Prostate gland (tissue), 2 donors: Measurements from ENCODE around the gene PPM1N. TPM values are rescaled to one million over a fixed set of nuclear protein-coding genes. Genes with fewer than 3 reads are reported as not detected.

Experiments used
- DNase-seq: peaks from one replicate; pipeline ENCODE4 v3.0.0-alpha.2; 2019; ENCODE audit warnings: low spot score
- H3K27ac ChIP-seq, 2 donors: fragments of 200-600 bp; sonication (generic); 2 replicates each; pipeline ENCODE4 v1.5.1; 2017 to 2019
- H3K27me3 ChIP-seq: fragments of 200-600 bp; sonication (generic); replicated peaks from 2 replicates; pipeline ENCODE4 v1.5.1; 2019; ENCODE audit not compliant: insufficient read depth
- H3K36me3 ChIP-seq, 2 donors: fragments of 200-600 bp; sonication (generic); 1 replicate in 1 of 2; 2 replicates in 1 of 2; pipeline versions ENCODE4 v1.5.1 to v1.8.1; 2017 to 2019
- H3K4me1 ChIP-seq: fragments of 200-600 bp; sonication (generic); replicated peaks from 2 replicates; pipeline ENCODE4 v1.5.1; 2019
- H3K4me3 ChIP-seq, 2 donors: fragments of 200-600 bp; sonication (generic); 2 replicates each; pipeline ENCODE4 v1.5.1; 2017 to 2019
- H3K9me3 ChIP-seq: fragments of 200-600 bp; sonication (generic); 2 replicates; pipeline ENCODE4 v1.5.1; 2017
- CTCF ChIP-seq, 4 experiments: fragments of 200-600 bp in 2 of 4; fragments of 450-650 bp in 2 of 4; sonication (generic) in 2 of 4; IDR thresholded peaks; 1 replicate in 3 of 4; 2 replicates in 1 of 4; pipeline ENCODE4 v1.5.1; 2016 to 2019; ENCODE audit warnings: antibody characterized with exemption in 4 of 4, mild to moderate bottlenecking in 2 of 4, moderate library complexity in 2 of 4
- POLR2A ChIP-seq: fragments of 450-650 bp; IDR thresholded peaks from one replicate; pipeline ENCODE4 v1.6.1; 2016; ENCODE audit warnings: antibody characterized with exemption, mild to moderate bottlenecking
- POLR2AphosphoS5 ChIP-seq: sonication (generic); formaldehyde crosslinking; IDR thresholded peaks from one replicate; pipeline ENCODE4 v1.6.1; 2017; ENCODE audit warnings: antibody characterized with exemption
- WGBS: methylation state at CpG from one replicate; pipeline ENCODE4 v1.1.5; 2018; 5-methylcytosine and 5-hydroxymethylcytosine counted together
- intact Hi-C: fragments of 100-400 bp; cut with DNase I; formaldehyde crosslinking; loops from one replicate; pipeline ENCODE4 v1.14.2; 2022
- total RNA-seq, 2 donors: library from RNA; depleted of rRNA; stranded (reverse); fragments of >200 nt; gene quantifications; one replicate each; pipeline ENCODE4 v1.1.0, GENCODE V29; 2016

The PPM1N gene
- total RNA-seq, 2 donors from 2014 or later, result 0.36 to 1.8 TPM

- H3K4me3 ChIP-seq, result no peak overlapping the region
- H3K4me1 ChIP-seq, result no peaks in the 10 kb centered on the region
- no peaks in the 10 kb centered on the region for H3K36me3 ChIP-seq
- TF ChIP-seq CTCF (IDR thresholded peaks at IDR 0.05), result no peak
- TF ChIP-seq POLR2AphosphoS5, result no peak
- TF ChIP-seq POLR2A, result no peak
- 74% methylated on average over 13 of the region's 13 CpGs for WGBS
- no peak overlapping the region for H3K27ac ChIP-seq
- H3K9me3 ChIP-seq, result no peaks in the 10 kb centered on the region
- H3K27me3 ChIP-seq, result no peaks in the 10 kb centered on the region
- DNase-seq, result no peak
- intact Hi-C loops, result no loop called here
Observed at GRCh38 chr19:45484273-45484945, 13.8 kb upstream of the PPM1N start.

GRCh38 chr19:45485305-45486077 is 12.8 kb upstream of the PPM1N start:
- intact Hi-C loops, result no loop called here
- WGBS, result under 1% methylated on average over 35 of the region's 35 CpGs
- no peaks in the 10 kb centered on the region for H3K27me3 ChIP-seq
- TF ChIP-seq POLR2AphosphoS5, result peak; percentile 84
- TF ChIP-seq POLR2A, result no peak
- peak; percentile 67 to 97 (median 82) for TF ChIP-seq CTCF (IDR thresholded peaks at IDR 0.05)
- H3K9me3 ChIP-seq, result no peaks in the 10 kb centered on the region
- H3K4me1 ChIP-seq, result no peaks in the 10 kb centered on the region
- no peaks in the 10 kb centered on the region for H3K36me3 ChIP-seq
- DNase-seq, result peak; percentile 98
- peak overlapping the region; percentile 78 to 82 for H3K27ac ChIP-seq
- H3K4me3 ChIP-seq, result peak overlapping the region; percentile 48 to 57

- Histone ChIP-seq H3K9me3 (no peaks in the 10 kb centered on the region), H3K27me3 (no peaks in the 10 kb centered on the region), H3K36me3 (no peaks in the 10 kb centered on the region), H3K27ac (no peak overlapping the region), H3K4me3 (no peak overlapping the region), H3K4me1 (no peaks in the 10 kb centered on the region)
- no peak for DNase-seq
- 95% methylated on average over 15 of the region's 15 CpGs for WGBS
- TF ChIP-seq CTCF (IDR thresholded peaks at IDR 0.05) (no peak), POLR2A (no peak), POLR2AphosphoS5 (no peak)
- intact Hi-C loops, result no loop called here
Observed at GRCh38 chr19:45488708-45489107, 9.5 kb upstream of the PPM1N start.

GRCh38 chr19:45489216-45489855 is 8.9 kb upstream of the PPM1N start:
- 90% methylated on average over 20 of the region's 20 CpGs for WGBS
- intact Hi-C loops, result no loop called here
- DNase-seq, result no peak

More at GRCh38 chr19:45489216-45489855, 8.9 kb upstream of the PPM1N start:
- Histone ChIP-seq H3K9me3 (no peaks in the 10 kb centered on the region), H3K36me3 (no peaks in the 10 kb centered on the region), H3K4me3 (no peak overlapping the region), H3K27ac (no peak overlapping the region), H3K4me1 (no peaks in the 10 kb centered on the region), H3K27me3 (no peaks in the 10 kb centered on the region)
- no peak for TF ChIP-seq POLR2A
- no peak for TF ChIP-seq POLR2AphosphoS5
- no peak for TF ChIP-seq CTCF (IDR thresholded peaks at IDR 0.05)
